ENCODE results near the gene C17orf75. TPM values are rescaled to one million over a fixed set of nuclear protein-coding genes. Genes with fewer than 3 reads are reported as not detected.
"Not testable (repeated sequence)": the region's sequence is repeated elsewhere in the genome, so short reads cannot be mapped to it uniquely, and the experiment has no call there.

C17orf75 gene
- total RNA-seq, 1 donor from 2014 or later: 31.6 TPM

DNA sequence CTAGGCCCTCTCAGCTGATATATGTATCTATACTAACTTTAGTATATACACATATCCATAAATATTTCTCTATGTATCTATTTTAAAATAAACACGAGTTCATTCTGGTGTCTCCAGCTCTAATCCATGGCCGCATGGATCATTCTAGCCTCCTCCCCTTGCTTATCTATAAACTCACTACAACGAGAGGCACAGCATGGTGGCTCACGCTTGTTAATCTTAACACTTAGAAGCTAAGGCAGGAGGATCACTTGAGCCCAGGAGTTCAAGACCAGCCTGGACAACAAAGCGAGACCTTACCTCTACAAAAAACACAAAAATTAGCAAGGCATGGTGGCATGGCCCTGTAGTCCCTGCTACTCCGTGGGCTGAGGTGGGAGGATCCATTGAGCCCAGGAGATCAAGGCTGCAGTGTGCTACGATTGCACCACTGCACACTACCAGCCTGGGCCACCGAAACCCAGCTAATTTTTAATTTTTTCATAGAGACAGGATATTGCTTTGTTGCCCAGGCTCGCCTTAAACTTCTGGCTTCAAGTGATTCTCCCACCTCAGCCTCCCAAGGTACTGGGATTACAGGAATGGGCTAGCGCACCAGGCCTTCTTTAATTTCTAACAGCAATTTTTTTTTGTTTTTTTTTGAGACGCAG lies 4.1 kb upstream of the C17orf75 start:
- intact Hi-C loops (cut with micrococcal nuclease): no loop called here

DNA sequence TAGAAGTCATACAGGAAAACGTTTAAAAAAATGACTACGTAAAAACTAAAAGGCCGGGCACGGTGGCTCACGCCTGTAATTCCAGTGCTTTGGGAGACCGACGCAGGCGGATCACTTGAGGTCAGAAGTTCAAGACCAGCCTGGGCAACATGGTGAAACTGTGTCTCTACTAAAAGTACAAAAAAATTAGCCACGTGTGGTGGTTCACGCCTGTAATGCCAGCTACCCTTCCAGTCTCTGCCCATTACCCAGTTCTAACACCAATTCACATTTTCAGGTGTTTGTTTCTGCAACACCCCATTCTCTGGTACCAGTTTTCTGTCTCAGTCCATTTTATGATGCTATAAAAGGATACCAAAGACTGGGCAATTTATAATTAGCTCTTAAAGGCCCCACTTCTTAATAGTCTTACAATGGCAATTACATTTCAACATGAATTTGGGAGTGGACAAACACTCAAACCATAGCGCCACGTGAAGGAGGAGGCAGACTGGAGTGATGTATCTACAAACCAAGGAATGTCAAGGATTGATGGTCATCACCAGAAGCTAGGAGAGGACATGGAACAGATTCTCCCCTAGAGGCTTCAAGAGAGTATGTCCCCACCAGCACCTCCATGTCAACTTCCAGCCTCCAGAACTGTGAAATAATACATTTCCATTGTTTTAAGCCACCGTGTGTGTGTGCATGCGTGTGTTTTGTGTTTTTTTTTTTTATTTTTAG lies 791 bp upstream of the C17orf75 start:
- intact Hi-C loops (cut with micrococcal nuclease): no loop called here

DNA sequence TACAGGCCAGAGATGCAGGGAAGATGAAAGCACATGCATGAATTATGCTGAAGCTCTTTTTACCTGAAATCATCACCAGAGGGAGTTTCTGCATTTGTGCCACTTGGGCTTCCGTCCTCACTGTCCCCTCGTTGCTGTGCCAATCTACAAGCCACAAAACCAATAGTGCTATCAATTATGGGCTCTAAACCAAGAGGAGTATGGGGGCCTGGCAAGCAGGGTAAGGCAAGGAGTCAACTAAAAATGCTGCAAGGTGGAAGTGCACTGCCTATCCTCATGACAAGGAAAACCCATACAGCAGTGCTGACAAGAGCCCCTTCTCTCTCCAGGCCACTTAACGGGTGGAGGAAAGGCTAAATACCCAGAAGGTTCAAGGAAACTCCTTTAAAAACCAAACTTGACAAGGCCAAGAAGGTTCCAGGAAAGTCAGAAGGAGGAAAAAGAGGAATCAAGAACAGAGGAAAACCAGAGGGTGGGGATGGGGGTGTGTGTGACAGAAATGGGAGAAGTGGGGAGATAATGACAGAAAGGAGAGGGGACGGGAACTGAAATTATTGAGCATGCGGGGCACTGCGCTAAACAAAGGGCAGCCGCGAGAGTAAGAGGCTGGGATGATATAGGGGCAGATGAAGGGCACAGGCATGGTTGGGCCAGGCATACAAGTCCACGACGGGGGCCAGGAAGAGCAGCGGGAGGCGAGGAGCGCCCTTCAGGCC lies 674 bp downstream of the C17orf75 start:
- intact Hi-C loops (cut with micrococcal nuclease): loop anchor here (1.0 kb wide), 4 partner anchors 9 to 22 kb away; partner anchors contain the start of gene ZNF207

DNA sequence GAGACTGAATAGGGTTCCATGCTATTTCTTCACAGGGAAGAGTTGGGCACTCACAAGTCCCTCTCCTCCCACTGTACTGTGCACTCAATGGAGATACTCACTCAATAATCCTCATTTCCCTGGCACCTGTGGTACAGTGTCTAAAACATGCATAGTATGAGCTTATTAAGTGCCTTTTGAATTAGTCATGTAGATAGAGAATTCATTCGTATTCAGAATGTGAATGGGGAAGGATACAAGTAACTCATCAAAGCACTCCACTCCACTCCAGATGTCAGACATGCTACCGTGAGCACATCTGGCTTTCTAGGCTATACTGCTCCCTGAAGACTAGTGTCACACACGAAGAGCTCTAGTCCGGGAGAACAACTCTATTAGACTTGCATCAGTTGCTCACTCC lies 6.3 kb downstream of the C17orf75 start:
- intact Hi-C loops (cut with micrococcal nuclease): no loop called here

DNA sequence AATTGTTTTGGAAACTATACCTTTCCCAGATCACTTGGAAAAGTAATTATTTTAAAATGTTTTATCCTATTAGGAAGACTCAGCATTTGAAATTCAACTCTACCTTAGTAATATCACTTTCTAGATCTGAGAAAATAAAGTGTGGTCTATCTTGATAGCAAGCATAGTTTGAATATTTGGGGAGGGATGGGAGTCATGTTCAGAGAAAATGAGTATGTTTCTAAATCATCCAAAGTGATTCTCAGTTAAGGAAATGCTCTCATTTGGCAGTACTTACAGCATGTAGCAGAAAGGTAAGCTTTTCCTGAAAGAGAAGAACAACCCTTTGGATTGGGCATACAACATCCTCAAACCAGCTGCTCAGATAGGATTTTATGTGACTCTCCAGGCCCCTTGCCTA lies 6.9 kb downstream of the C17orf75 start:
- intact Hi-C loops (cut with micrococcal nuclease): no loop called here

DNA sequence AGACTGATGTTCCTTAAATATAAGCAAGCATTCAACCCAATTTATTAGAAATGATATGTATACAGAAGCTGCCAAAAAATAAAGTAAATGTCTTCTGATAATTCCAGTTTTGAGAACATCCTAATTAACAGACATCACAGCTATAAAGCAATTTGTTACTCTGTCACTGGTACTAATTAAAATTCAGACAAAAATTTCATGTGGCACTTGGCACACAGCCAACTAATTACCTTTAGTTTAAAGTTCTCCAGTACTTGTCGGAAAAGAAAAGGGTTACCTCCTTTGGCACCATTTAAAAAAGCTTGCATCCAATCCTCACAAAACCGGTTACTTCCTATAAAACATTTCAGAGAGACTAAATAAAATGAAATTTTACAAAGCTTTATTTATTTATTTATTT lies 8.8 kb downstream of the C17orf75 start:
- intact Hi-C loops (cut with micrococcal nuclease): no loop called here

DNA sequence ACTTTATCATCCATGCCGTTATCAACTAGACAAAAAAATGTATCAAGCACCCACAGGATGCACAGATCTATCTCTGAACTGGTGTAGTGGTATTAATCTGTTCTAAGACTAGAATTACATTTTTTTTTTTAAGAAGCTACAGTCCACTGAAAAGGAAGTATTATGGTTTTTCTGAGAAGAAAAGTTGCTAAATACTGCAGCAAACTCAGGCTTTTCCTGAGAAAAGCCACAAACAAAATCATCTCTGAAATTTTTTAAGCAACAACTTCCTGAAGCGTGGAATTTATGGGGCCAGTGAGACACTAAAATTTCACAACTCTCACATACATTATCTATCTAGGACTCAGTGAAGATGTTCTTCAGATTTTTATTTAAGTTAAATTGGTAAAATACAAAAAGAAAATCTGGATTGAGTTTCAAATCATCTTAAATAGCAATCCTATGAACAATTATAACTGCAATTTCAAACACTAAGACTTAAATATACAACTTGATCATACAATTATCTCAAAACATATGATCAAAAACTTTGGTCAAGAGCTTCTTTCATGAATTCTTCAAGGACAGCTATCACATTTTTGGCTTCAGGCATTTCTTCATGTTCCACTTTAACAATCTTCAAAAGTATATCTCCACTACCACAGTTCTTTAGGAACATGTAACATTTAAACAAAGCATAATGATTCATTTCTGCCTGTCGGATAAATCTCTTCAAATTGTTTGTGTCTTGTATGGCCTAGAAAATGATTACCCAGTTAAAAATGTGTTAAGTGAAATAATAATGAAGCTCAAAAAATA lies 10.5 kb downstream of the C17orf75 start:
- intact Hi-C loops (cut with micrococcal nuclease): loop anchor here (1.0 kb wide), 1 partner anchor 10 kb away; no protein-coding TSS in a partner anchor

DNA sequence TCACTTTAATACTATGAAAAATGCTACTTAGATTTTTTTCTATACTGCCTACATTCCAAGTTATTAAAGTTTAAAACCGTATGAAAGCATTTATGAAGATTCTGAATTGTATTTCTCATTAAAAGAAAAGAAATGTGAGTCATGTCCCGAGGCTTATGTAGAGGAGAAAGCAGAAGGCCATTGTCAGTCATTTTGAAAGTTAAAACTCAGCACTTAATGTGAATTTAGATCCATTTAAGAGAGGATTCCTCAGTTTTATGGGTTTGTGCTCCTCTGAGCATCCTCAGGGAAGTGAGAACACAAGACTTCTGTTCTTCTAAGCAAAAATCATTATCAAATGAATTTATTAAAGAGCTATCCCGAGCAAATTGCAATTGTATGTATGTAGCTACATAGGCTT lies 11.8 kb downstream of the C17orf75 start:
- intact Hi-C loops (cut with micrococcal nuclease): no loop called here

DNA sequence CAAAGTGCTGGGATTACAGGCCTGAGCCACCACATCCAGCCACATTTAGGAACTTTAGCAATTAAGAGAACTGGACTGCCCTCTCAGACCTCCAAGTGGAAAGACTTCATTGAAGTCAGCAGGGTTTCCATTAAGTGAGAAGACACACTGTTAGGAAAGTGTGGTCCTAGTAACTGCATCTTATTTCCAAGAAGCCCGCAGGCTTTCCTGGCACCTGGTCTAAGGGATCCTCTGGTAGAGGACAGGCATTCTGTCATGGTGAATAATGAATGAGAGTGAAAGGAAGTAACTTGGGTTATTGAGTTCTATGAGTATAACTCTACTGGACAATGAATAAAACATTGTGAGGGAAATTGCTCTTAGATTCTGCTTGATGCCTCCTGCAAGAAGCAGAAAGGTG lies 14.1 kb downstream of the C17orf75 start:
- intact Hi-C loops (cut with micrococcal nuclease): no loop called here

DNA sequence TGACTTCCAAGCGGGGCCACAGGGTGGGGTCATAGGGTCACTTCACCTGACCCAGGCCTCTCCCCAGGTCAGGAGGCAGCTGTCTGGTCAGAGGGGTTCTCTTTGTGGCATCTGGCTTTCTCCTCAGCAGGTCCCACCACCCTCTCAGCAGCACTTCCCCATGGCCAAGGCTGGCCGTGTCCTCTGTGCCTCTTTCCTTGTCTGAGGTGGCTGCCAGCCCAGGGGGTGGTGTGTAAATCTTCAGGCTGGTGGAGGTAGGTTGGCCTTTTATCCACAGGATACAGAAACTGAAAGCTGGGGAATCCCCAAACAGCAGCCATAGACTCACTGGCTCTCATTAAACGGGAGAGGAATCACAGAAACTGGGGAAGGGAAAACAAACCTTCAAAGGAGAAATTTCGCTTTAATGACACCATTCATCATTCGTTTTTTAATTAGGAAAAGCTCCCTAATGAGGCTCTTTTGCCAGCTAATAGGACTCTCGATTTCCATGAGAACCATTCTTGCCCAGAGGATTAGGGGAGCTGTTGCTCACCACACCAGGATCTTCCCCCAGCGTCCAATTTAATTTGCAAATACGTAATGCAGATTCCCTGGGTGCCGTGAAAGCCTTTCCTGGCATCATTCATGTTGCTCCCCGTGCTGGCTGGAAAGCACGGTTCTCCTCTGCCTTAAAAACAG lies 18.0 kb downstream of the C17orf75 start:
- intact Hi-C loops (cut with micrococcal nuclease): loop anchor here (1.0 to 2.0 kb wide), 2 partner anchors 17 to 27 kb away; partner anchors contain the start of gene ZNF207

DNA sequence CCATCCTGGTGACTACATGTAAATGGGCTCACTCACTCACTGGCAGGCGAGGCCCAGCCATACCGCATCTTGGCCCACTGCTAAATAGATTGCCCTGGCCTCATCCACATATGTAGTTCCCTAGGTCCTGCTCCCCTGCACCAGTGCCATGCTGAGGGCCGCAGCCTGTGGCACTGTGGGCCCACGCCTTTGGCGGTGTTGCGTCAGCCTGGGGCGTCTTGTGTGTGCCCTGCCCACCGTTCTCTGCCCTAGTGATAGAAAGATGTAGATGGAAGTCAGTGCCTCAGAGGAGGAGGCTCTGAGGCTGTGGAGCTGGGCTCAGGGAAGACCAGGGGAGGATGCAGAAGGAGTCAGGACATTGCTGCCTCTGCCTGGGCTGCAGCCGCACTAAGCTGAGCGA lies 18.9 kb downstream of the C17orf75 start:
- intact Hi-C loops (cut with micrococcal nuclease): no loop called here

DNA sequence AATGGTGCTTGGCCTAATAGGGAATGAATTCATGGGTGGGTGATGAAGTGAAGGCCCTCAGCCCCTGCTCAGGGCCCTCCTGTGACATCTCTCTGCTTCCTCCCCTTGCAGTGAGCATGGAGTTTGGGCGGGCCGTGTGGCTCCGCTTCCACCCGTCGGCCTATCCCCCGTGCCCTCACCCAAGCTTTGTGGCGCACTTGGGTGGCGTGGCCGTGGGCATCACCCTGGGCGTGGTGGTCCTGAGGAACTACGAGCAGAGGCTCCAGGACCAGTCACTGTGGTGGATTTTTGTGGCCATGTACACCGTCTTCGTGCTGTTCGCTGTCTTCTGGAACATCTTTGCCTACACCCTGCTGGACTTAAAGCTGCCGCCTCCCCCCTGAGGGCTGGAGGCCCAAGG lies 21.1 kb downstream of the C17orf75 start:
- intact Hi-C loops (cut with micrococcal nuclease): no loop called here

DNA sequence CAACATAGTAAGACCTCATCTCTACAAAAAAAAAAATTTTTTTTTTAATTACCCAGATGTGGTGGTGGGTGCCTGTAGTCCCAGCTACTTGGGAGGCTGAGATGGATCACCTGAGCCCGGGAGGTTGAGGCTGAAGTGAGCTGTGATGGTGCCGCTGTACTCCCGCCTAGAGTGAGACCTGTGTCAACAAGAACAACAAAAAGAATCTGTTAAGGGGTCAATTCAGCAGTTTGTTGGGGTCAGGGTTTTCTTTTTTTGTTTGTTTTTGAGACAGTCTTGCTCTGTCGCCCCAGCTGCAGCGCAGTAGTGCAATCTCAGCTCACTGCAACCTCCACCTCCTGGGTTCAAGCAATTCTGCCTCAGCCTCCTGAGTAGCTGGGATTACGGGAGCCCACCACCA lies 21.9 kb downstream of the C17orf75 start:
- intact Hi-C loops (cut with micrococcal nuclease): not testable (repeated sequence)

DNA sequence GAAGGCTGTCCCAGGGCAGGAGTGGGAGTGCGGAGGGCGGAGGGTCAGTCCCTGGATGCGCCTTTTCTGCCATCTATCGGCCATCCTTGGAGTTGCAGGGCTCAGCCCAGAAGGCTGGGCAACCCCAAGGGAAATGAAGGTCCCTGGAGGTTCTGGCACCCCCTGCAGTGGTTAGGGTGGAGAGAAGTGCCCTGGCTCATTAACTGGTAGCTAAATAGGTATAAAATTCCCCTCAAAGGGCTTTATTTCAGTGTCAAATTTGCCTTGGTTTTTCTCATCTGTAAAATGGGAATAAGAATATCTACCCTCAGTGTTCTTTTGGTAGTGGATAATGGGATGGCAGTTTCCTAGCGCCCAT lies 22.4 kb downstream of the C17orf75 start:
- intact Hi-C loops (cut with micrococcal nuclease): loop anchor here (1.0 kb wide), 3 partner anchors 22 to 116 kb away; no protein-coding TSS in a partner anchor

DNA sequence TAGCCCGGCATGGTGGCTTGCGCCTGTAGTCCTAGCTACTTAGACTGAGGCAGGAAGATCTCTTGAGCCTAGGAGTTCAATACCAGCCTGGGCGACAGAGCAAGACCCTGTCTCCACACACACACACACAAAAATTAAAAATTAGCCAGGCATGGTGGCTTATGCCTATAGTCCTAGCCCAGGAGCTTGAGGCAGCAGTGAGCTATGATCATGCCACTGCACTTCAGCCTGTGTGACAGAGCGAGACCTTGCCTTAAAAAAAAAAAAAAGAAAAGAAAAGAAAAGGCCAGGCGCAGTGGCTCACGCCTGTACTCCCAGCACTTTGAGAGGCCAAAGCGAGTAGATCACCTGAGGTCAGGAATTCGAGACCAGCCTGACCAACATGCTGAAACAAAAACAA lies 23.9 kb downstream of the C17orf75 start:
- intact Hi-C loops (cut with micrococcal nuclease): no loop called here

DNA sequence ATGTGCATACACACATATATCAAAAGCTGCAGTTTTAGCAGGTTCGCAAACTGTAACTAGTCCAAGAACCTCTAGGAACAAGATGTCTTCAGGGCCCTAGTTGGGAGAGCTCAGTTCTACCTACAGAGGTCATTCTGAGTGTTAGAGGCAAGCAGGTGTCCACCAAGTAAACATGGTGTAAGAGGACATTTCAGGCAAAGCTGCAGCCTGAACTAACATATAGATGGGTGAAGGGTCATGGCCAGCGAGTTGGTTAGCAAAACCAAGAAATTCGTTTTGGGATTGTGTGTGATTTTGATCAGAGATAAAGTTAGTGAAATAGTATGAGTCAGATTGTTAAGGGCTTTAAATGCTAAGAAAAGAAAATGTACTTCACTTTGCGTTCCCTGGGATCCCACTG lies 24.6 kb downstream of the C17orf75 start:
- intact Hi-C loops (cut with micrococcal nuclease): no loop called here

DNA sequence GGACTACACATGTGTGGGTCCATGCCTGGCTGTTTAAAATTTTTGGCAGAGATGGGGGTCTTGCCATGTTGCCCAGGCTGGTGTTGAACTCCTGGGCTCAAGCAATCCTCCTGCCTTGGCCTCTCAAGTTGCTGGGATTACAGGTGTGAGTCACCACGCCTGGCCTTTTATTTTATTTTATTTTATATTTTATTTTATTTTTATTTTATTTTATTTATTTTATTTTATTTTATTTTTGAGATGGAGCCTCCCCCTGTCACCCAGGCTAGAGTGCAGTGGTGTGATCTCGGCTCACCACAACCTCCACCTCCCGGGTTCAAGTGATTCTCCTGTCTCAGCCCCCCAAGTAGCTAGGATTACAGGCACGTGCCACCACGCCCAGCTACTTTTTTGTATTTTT lies 25.3 kb downstream of the C17orf75 start:
- intact Hi-C loops (cut with micrococcal nuclease): not testable (repeated sequence)

DNA sequence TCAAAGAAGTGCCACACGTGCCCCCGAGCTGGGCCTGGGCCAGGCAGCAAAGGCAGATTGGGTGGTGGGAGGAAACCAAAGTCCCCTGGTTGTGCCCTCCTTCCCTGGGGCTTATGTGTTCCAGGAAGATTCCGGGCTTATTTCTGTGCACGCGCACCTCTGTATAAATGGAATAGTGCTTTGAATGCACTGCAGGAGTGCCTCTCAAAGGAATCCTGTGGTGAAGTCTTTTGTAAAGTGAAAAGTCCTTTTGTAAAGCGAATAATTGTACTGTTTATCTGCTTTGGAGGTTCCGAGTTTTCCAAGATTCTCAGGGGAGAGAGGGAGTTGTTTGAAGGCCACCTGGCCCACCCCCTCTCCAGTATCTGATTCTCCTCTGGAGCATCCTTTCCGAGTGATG lies 26.8 kb downstream of the C17orf75 start:
- intact Hi-C loops (cut with micrococcal nuclease): no loop called here

DNA sequence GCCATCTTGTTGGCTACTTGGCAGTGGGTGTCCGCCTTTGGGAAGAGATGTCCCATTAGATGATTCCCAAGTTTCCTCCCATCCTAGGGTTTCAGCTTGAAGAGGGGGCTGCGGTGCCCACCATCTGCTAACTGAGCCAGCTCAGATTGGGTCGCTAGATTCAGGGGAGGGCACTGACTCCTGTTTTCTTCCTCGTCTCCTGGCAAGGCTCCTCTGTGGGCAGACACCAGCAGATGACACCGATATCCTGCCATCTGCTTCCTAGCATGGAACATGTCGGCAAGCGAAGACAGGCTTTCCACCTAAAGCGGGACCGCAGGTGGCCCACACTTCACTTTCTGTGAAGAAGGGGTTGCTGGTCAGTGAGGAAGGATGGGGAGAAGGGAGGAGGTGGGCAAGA lies 27.3 kb downstream of the C17orf75 start:
- intact Hi-C loops (cut with micrococcal nuclease): no loop called here

DNA sequence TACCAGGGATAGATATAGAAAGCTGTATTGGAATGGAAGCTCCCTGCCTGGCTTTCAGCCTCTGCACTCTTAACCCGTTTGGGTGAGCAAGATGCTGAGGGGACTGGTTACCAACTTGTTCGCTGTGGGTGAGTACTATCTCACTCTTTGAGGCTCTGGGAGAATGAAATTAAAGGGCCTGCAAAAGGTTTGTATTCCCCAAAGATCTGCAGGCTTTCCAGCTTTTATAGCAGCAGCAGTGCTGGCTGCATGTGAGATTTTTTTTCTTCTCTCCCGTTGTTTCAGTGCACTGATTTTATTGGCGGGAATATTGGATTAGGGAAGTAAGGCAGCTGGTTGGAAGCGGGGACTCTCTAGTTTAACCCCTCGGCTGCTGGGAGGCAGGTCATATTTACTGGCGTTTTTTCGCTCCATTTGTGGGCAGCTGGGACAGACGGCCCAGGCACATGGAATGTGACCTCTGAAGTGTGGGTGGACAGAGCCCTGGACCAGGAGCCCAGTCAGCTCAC lies 30.9 kb downstream of the C17orf75 start:
- intact Hi-C loops (cut with micrococcal nuclease): no loop called here

DNA sequence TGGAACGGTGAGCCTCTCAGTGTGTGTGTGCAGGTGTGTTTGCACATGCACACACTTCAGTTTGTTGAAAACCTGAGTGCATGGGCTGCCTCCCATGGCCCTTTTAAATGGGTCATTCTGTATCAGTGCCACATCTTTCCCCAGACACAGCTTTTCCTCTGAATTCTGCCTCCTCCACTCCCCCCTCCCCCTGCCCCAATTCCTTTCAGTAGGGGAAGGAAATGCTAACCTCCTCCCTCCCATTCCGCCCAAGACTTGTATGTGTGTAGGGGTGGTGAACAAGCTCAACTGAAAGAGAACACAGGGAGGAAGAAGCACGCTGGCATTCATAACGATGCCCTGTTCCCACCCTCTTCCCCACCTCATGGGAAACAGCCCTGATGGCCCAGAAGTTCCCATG lies 34.3 kb downstream of the C17orf75 start:
- intact Hi-C loops (cut with micrococcal nuclease): no loop called here

All from T-helper 1 cell treated with Interleukin-12 subunit alpha and Interleukin-12 subunit beta and Interleukin-4 antibody, amounts not matched to agents 30 ng/mL and 1 ng/mL, for 36 hours (primary cell).